NCI-H1417 treated with DMSO at 0.1 percent for 48 hours (cell line): ENCODE data around the gene NPY2R.
A peak's percentile ranks its signal among the peaks of the same experiment; 100 is the strongest.

Experiments used
- DNase-seq: peaks from one replicate; lab custom pipeline; 2025; lab: John Stamatoyannopoulos, UW

NPY2R gene

DNA sequence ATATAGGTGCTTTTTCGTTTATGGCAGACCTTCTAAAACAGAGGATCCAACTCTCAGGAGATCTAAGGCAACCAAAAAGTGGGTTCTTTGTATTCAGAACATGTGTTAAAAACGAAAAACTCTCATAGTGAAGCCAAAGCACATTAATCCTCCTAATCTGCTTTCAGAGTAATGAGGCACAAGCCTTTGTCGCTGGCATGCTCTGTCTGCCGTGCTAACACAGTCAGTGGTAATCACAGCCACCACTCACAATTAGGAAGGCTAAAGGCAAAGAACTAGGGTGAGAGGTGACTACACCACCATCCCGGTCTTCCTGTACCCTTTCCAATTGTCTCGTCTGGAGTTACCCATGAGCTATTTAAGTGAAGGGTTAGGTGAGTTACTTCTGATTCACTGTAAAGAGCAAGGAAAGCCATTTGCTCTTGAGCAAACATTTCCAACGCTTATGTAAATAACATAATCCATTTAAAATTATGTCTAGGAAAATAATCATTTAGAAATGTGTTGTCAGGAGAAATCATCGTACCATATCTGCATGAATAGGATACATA lies 40.7 kb downstream of the NPY2R start:
- peak; percentile 26 for DNase-seq

DNA sequence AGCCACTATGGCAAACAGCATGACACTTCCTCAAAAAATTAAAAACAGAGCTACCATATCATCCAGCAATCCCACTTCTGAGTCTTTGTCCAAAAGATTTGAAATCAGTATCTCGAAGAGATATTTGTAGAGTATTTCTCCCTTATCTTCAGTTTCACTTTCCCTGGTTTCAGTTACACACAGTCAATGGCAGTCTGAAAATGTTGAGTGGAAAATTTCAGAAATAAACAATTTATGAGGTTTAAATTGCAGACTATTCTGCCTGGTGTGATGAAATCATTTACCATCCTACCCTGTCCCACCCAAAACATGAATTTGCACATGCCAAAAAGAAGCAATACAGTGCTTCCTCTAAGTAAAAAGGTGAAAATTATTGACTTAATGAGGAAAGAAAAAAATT lies 43.9 kb downstream of the NPY2R start:
- DNase-seq = no peak

DNA sequence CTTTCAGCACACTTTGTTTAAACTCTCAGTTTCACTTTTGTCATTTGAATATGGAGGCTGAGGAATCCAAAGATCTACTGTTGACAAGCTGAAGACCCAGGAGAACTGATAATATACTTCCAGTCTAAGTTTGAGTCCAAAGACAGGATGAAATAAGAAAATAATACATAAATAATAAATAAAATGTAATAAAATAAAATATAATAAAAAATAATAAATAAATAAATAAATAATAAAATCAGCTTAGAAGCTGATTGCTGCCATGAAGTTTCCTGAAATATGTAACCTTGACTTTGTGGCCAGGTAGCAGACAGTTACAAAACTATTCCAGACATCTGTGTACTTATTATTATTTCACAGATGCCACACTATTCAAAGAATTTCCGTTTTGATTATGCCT lies 55.0 kb downstream of the NPY2R start:
- no peak for DNase-seq

DNA sequence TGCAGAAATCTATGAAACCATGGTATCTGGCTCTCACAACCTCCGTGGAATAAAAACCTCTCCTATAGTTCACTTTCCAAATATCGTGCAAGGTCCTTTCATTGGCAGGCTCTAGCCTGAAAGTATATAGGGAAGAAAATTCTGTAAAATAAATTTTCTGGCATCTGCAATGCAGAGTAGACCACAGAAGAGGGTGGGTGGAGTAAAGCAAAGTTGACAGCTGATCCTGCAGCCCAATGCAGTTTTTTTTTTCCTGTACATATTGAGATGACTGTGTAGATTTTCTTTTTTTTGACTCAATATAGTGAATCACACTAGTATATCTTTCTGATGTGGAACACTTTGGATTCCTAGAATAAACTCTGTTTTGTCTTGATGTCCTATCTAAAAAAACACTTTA lies 56.7 kb downstream of the NPY2R start:
- no peak for DNase-seq
